NT2/D1 (cell line): ENCODE results near the gene FZD4.

Experiments
- SUZ12 ChIP-seq: IDR thresholded peaks from 2 replicates; pipeline ENCODE4 v1.6.1; 2011; ENCODE audit not compliant: insufficient read length, insufficient read depth; ENCODE audit errors: extremely low read depth
- YY1 ChIP-seq: IDR thresholded peaks from 2 replicates; pipeline ENCODE4 v1.6.1; 2011; ENCODE audit not compliant: insufficient read length, insufficient read depth
- ZNF274 ChIP-seq: IDR thresholded peaks from 2 replicates; pipeline ENCODE4 v1.6.1; 2011; ENCODE audit warnings: mild to moderate bottlenecking, low read depth, low read length

DNA sequence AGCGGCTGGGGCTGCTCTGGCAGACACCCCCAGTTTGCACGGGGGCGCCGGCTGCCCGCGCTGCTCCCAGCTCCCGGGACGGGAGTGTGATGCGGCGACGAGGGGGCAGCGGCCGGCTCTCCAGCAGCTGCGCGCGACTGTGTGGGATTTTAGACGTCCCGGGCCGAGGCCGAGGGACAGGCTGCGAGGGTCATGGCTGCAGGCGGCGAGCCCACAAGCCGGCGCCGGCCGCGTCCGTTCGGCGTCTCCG is 159 bp downstream of the FZD4 start:
- no peak for TF ChIP-seq ZNF274
- TF ChIP-seq SUZ12 = no peak
- TF ChIP-seq YY1 = no peak
